CD14-positive monocyte (primary cell): Measurements from ENCODE around the gene SLC16A12. TPM values are rescaled to one million over a fixed set of nuclear protein-coding genes. Genes with fewer than 3 reads are reported as not detected.

Experiments
- DNase-seq, 3 donors: peaks; one replicate each; pipeline ENCODE4 v3.0.0-alpha.2; 2011 to 2022
- H2AFZ ChIP-seq: 2 replicates; pipeline ENCODE4 v1.6.0; 2012; ENCODE audit warnings: mild to moderate bottlenecking, low read depth, low read length, inconsistent platforms; ENCODE audit not compliant: insufficient read depth, poor library complexity, severe bottlenecking
- H3K27ac ChIP-seq, 2 donors: 1 replicate in 1 of 2; 2 replicates in 1 of 2; pipeline ENCODE4 v1.5.1; 2012 to 2013; ENCODE audit warnings: low read length in 2 of 2, control low read depth in 1 of 2, inconsistent platforms in 1 of 2, low read depth in 1 of 2, mild to moderate bottlenecking in 1 of 2
- H3K27me3 ChIP-seq, 2 donors: one replicate each; pipeline versions ENCODE4 v1.6.0 to v1.6.1; 2011 to 2013; ENCODE audit warnings: low read length in 2 of 2; ENCODE audit not compliant: control insufficient read depth in 2 of 2, insufficient read depth in 2 of 2
- H3K36me3 ChIP-seq, 2 donors: replicated peaks in 1 of 2; 1 replicate in 1 of 2; 2 replicates in 1 of 2; pipeline versions ENCODE4 v1.5.1 to v1.6.1; 2012 to 2013; ENCODE audit warnings: low read length in 2 of 2, control low read depth in 1 of 2, inconsistent platforms in 1 of 2, mild to moderate bottlenecking in 1 of 2; ENCODE audit not compliant: insufficient read depth in 2 of 2, control insufficient read depth in 1 of 2
- H3K4me1 ChIP-seq, 2 donors: 1 replicate in 1 of 2; 2 replicates in 1 of 2; pipeline versions ENCODE4 v1.5.1 to v1.6.1; 2012 to 2013; ENCODE audit warnings: low read length in 2 of 2, control low read depth in 1 of 2, inconsistent platforms in 1 of 2, mild to moderate bottlenecking in 1 of 2, moderate library complexity in 1 of 2; ENCODE audit not compliant: insufficient read depth in 2 of 2, control insufficient read depth in 1 of 2
- H3K4me2 ChIP-seq: replicated peaks from 2 replicates; pipeline ENCODE3; 2012; ENCODE audit warnings: low read length, moderate library complexity, mild to moderate bottlenecking; ENCODE audit not compliant: poor library complexity, severe bottlenecking; ENCODE audit errors: extremely low read depth
- H3K4me3 ChIP-seq, 3 experiments: fragments of 200-600 bp in 1 of 3; sonication (generic) in 1 of 3; replicated peaks in 1 of 3; 1 replicate in 2 of 3; 2 replicates in 1 of 3; pipeline ENCODE4 v1.5.1; 2011 to 2013; ENCODE audit warnings: low read length in 3 of 3, mild to moderate bottlenecking in 3 of 3, control low read depth in 2 of 3, low read depth in 2 of 3, inconsistent platforms in 1 of 3, moderate library complexity in 1 of 3
- H3K79me2 ChIP-seq: 2 replicates; pipeline ENCODE4 v1.6.0; 2012; ENCODE audit warnings: mild to moderate bottlenecking, control low read depth, inconsistent platforms, low read length, moderate library complexity; ENCODE audit not compliant: insufficient read depth
- H3K9ac ChIP-seq: 2 replicates; pipeline ENCODE4 v1.6.0; 2017; ENCODE audit warnings: low read length, mild to moderate bottlenecking; ENCODE audit not compliant: insufficient read depth, poor library complexity, severe bottlenecking
- H3K9me3 ChIP-seq, 2 donors: replicated peaks in 1 of 2; 1 replicate in 1 of 2; 2 replicates in 1 of 2; pipeline versions ENCODE4 v1.5.1 to v1.6.1; 2012 to 2013; ENCODE audit warnings: low read length in 2 of 2, control low read depth in 1 of 2; ENCODE audit not compliant: control insufficient read depth in 1 of 2, insufficient read depth in 1 of 2
- H4K20me1 ChIP-seq: 2 replicates; pipeline ENCODE4 v1.6.0; 2012; ENCODE audit warnings: mild to moderate bottlenecking, low read length, control low read depth, moderate library complexity; ENCODE audit not compliant: insufficient read depth
- H3K27ac Mint-ChIP-seq, 7 donors: one replicate each; pipeline ENCODE4 v1.8.0; 2020; ENCODE audit warnings: mild to moderate bottlenecking in 7 of 7, mixed read lengths in 7 of 7, moderate library complexity in 6 of 7, inconsistent platforms in 2 of 7
- H3K27me3 Mint-ChIP-seq, 3 donors: one replicate each; pipeline ENCODE4 v1.8.0; 2021 to 2022; ENCODE audit warnings: low read depth in 3 of 3, mild to moderate bottlenecking in 3 of 3, mixed read lengths in 3 of 3, moderate library complexity in 3 of 3, inconsistent platforms in 1 of 3
- H3K36me3 Mint-ChIP-seq, 2 donors: one replicate each; pipeline ENCODE4 v1.8.0; 2020; ENCODE audit warnings: mixed read lengths in 2 of 2, inconsistent platforms in 1 of 2, mild to moderate bottlenecking in 1 of 2
- H3K4me1 Mint-ChIP-seq: one replicate; pipeline ENCODE4 v1.8.0; 2020; ENCODE audit warnings: mild to moderate bottlenecking, mixed read lengths
- H3K4me3 Mint-ChIP-seq, 2 donors: one replicate each; pipeline ENCODE4 v1.8.0; 2020; ENCODE audit warnings: mild to moderate bottlenecking in 2 of 2, mixed read lengths in 2 of 2, moderate library complexity in 1 of 2
- H3K9me3 Mint-ChIP-seq, 7 donors: one replicate each; pipeline ENCODE4 v1.8.0; 2020 to 2022; ENCODE audit warnings: mixed read lengths in 7 of 7, mild to moderate bottlenecking in 6 of 7, moderate library complexity in 6 of 7, inconsistent platforms in 2 of 7
- CTCF ChIP-seq: fragments of 200-600 bp; IDR thresholded peaks from one replicate; pipeline ENCODE4 v1.8.0; 2022; ENCODE audit warnings: antibody characterized with exemption, mild to moderate bottlenecking
- WGBS: methylation state at CpG from one replicate; pipeline ENCODE4 v1.1.5; 2013; ENCODE audit warnings: missing lambda C conversion rate; ENCODE audit not compliant: insufficient coverage; 5-methylcytosine and 5-hydroxymethylcytosine counted together
- intact Hi-C, 2 donors: fragments of 100-400 bp; cut with micrococcal nuclease; formaldehyde crosslinking; loops; one replicate each; pipeline versions ENCODE4 v1.15.0 to v1.15.1; 2023
- polyA plus RNA-seq, 3 donors: library from polyadenylated mRNA; depleted of rRNA in 1 of 3; unstranded in 2 of 3; stranded (reverse) in 1 of 3; fragments of 300-500 nt in 2 of 3; fragments of >200 nt in 1 of 3; fragmentation: Illumina TruSeq in 2 of 3; gene quantifications; 1 replicate in 2 of 3; 2 replicates in 1 of 3; pipeline ENCODE4 v1.2.3, GENCODE V29; 2012 to 2021

Gene SLC16A12
- polyA plus RNA-seq, 3 donors: 0.04 TPM; not detected in 2

GRCh38 chr10:89442289-89442688 lies 93.1 kb downstream of the SLC16A12 start:
- no peak overlapping the region for H3K27ac ChIP-seq
- no peaks in the 10 kb centered on the region for H3K4me1 ChIP-seq
- H3K9me3 ChIP-seq: peaks cover 0 to 6% of the 10 kb centered on the region in 2 donors
- H3K27ac Mint-ChIP-seq: no peak overlapping the region
- H2AFZ ChIP-seq: no peak overlapping the region
- DNase-seq: no peak
- H3K4me3 ChIP-seq: no peak overlapping the region
- no peaks in the 10 kb centered on the region for H3K27me3 ChIP-seq
- no peaks in the 10 kb centered on the region for H3K4me1 Mint-ChIP-seq
- TF ChIP-seq CTCF: no peak
- H3K36me3 ChIP-seq: no peaks in the 10 kb centered on the region
- H3K4me3 Mint-ChIP-seq: no peak overlapping the region
- H3K4me2 ChIP-seq: no peak overlapping the region
- peaks cover 1 to 4% (median 4%) of the 10 kb centered on the region in 3 donors for H3K27me3 Mint-ChIP-seq
- H3K79me2 ChIP-seq: no peaks in the 10 kb centered on the region
- no peak overlapping the region for H3K9ac ChIP-seq
- WGBS: no CpG with 5 or more reads among the region's 1 CpG
- peaks cover 0 to 14% (median 8%) of the 10 kb centered on the region in 7 donors for H3K9me3 Mint-ChIP-seq
- intact Hi-C loops: no loop called here
- H3K36me3 Mint-ChIP-seq: no peaks in the 10 kb centered on the region
- no peaks in the 10 kb centered on the region for H4K20me1 ChIP-seq

GRCh38 chr10:89440226-89441009 lies 95.0 kb downstream of the SLC16A12 start:
- Histone ChIP-seq H3K27ac (no peak overlapping the region), H3K79me2 (no peaks in the 10 kb centered on the region), H4K20me1 (no peaks in the 10 kb centered on the region), H3K36me3 (no peaks in the 10 kb centered on the region), H2AFZ (no peak overlapping the region), H3K9me3 (peaks cover 0 to 6% of the 10 kb centered on the region in 2 donors), H3K27me3 (peaks cover 0 to 2% of the 10 kb centered on the region in 2 donors), H3K4me3 (no peak overlapping the region), H3K4me2 (no peak overlapping the region), H3K9ac (no peak overlapping the region), H3K4me1 (no peaks in the 10 kb centered on the region)
- intact Hi-C loops: no loop called here
- TF ChIP-seq CTCF: no peak
- Mint-ChIP-seq H3K4me1 (no peaks in the 10 kb centered on the region), H3K36me3 (no peaks in the 10 kb centered on the region), H3K4me3 (no peak overlapping the region), H3K27me3 (peaks cover 0 to 12% (median 8%) of the 10 kb centered on the region in 3 donors), H3K27ac (no peak overlapping the region), H3K9me3 (peaks cover 0 to 8% (median 0%) of the 10 kb centered on the region in 7 donors)
- no CpG with 5 or more reads among the region's 4 CpGs for WGBS
- no peak for DNase-seq
